Measurements from ENCODE around the gene ARL15.

- TF ChIP-seq MAX (IDR thresholded peaks at IDR 0.05) (no peak), CEBPB (IDR thresholded peaks at IDR 0.05) (no peak), TEAD4 (IDR thresholded peaks at IDR 0.05) (no peak), CREB1 (IDR thresholded peaks at IDR 0.05; ENCODE audit: low read depth) (no peak), EP300 (IDR thresholded peaks at IDR 0.05; ENCODE audit: borderline replicate concordance) (no peak), FOXM1 (IDR thresholded peaks at IDR 0.05; ENCODE audit: borderline replicate concordance, low read depth) (no peak), TAF1 (IDR thresholded peaks at IDR 0.05; ENCODE audit: low read depth) (no peak), YY1 (IDR thresholded peaks at IDR 0.05; ENCODE audit: low read depth) (no peak), RAD21 (IDR thresholded peaks at IDR 0.05; ENCODE audit: low read depth) (no peak), ZBTB7A (IDR thresholded peaks at IDR 0.05; ENCODE audit: low read depth) (no peak), EGR1 (IDR thresholded peaks at IDR 0.05) (no peak), NFIC (IDR thresholded peaks at IDR 0.05) (no peak)
Observed at GRCh38 chr5:53895091-53895683, 415.2 kb downstream of the ARL15 start.

Measured in Ishikawa (cell line).